Muscle of arm (tissue), 12 donors: ENCODE measurements around the gene ZBTB45. TPM values are rescaled to one million over a fixed set of nuclear protein-coding genes. Genes with fewer than 3 reads are reported as not detected.
"Not testable (repeated sequence)": the region's sequence is repeated elsewhere in the genome, so short reads cannot be mapped to it uniquely, and the experiment has no call there.

ENCODE experiments used
- DNase-seq: peaks from one replicate; pipeline ENCODE4 v3.0.0-alpha.2; 2013
- polyA plus RNA-seq, 12 donors: library from polyadenylated mRNA; unstranded; fragments of 120-200 nt; gene quantifications; one replicate each; pipeline ENCODE4 v1.2.1, GENCODE V29; 2013; ENCODE audit not compliant: insufficient read length in 12 of 12

Gene ZBTB45
- polyA plus RNA-seq, 12 donors = 5.3 to 13.3 (median 8.3) TPM; not detected in 1

- DNase-seq = no peak
These were observed 8.0 kb downstream of the ZBTB45 start, which contains the start of gene SLC27A5 for GRCh38 chr19:58511353-58512208. TSS of gene SLC27A5 (minus strand) at chr19:58511992. CDS start at chr19:58511955, 37 bp downstream.

- no peak for DNase-seq
These were observed 9.3 kb downstream of the ZBTB45 start for GRCh38 chr19:58510084-58510862.

- no peak for DNase-seq
These were observed 9.9 kb downstream of the ZBTB45 start for GRCh38 chr19:58509731-58510083.

GRCh38 chr19:58507602-58508223 lies 11.9 kb downstream of the ZBTB45 start:
- not testable (repeated sequence) for DNase-seq

GRCh38 chr19:58500242-58500641 lies 19.4 kb downstream of the ZBTB45 start:
- DNase-seq = no peak

- peak; percentile 96 for DNase-seq
These were observed 20.3 kb downstream of the ZBTB45 start for GRCh38 chr19:58499021-58499927.

- no peak for DNase-seq
These were observed 21.1 kb downstream of the ZBTB45 start for GRCh38 chr19:58498316-58499020.

- DNase-seq = no peak
These were observed 21.9 kb downstream of the ZBTB45 start for GRCh38 chr19:58497634-58498170.

- no peak for DNase-seq
These were observed 27.3 kb downstream of the ZBTB45 start for GRCh38 chr19:58492265-58492664.

GRCh38 chr19:58491393-58491792 lies 28.2 kb downstream of the ZBTB45 start:
- DNase-seq = no peak

GRCh38 chr19:58484349-58484748 lies 35.3 kb downstream of the ZBTB45 start:
- not testable (repeated sequence) for DNase-seq

GRCh38 chr19:58483776-58484175 lies 35.8 kb downstream of the ZBTB45 start:
- DNase-seq = no peak

- no peak for DNase-seq
These were observed 37.2 kb downstream of the ZBTB45 start for GRCh38 chr19:58482372-58482771.

GRCh38 chr19:58480831-58481230 lies 38.8 kb downstream of the ZBTB45 start:
- DNase-seq = no peak

- DNase-seq = no peak
These were observed 39.2 kb downstream of the ZBTB45 start for GRCh38 chr19:58480481-58480830.

- DNase-seq = no peak
These were observed 39.7 kb downstream of the ZBTB45 start for GRCh38 chr19:58479736-58480480.

GRCh38 chr19:58479303-58479702 lies 40.3 kb downstream of the ZBTB45 start:
- DNase-seq = no peak

GRCh38 chr19:58477871-58478270 lies 41.7 kb downstream of the ZBTB45 start:
- no peak for DNase-seq

- no peak for DNase-seq
These were observed 42.5 kb downstream of the ZBTB45 start for GRCh38 chr19:58477130-58477529.
